Measurements from ENCODE around the gene RAB17.
"Not testable (repeated sequence)": the region's sequence is repeated elsewhere in the genome, so short reads cannot be mapped to it uniquely, and the experiment has no call there.

The RAB17 gene

GRCh38 chr2:237623428-237624403, 33.2 kb upstream of the RAB17 start:
- DNase-seq = no peak

GRCh38 chr2:237618449-237618848, 27.9 kb upstream of the RAB17 start:
- DNase-seq = no peak

- DNase-seq = no peak
Measured at GRCh38 chr2:237617587-237617982, 27.1 kb upstream of the RAB17 start.

- no peak for DNase-seq
Measured at GRCh38 chr2:237616734-237617586, 26.4 kb upstream of the RAB17 start.

- DNase-seq = no peak
Measured at GRCh38 chr2:237616373-237616733, 25.8 kb upstream of the RAB17 start.

- no peak for DNase-seq
Measured at GRCh38 chr2:237615631-237616249, 25.2 kb upstream of the RAB17 start.

- no peak for DNase-seq
Measured at GRCh38 chr2:237614151-237614720, 23.7 kb upstream of the RAB17 start.

GRCh38 chr2:237613679-237614078, 23.1 kb upstream of the RAB17 start:
- no peak for DNase-seq

GRCh38 chr2:237612527-237613357, 22.2 kb upstream of the RAB17 start:
- DNase-seq = no peak

- not testable (repeated sequence) for DNase-seq
Measured at GRCh38 chr2:237606522-237606921, 16.0 kb upstream of the RAB17 start.

GRCh38 chr2:237604960-237605359, 14.4 kb upstream of the RAB17 start:
- DNase-seq = peak in 1 of 2 experiments; percentile 51

GRCh38 chr2:237604391-237604790, 13.9 kb upstream of the RAB17 start:
- DNase-seq = no peak

GRCh38 chr2:237603718-237604362, 13.3 kb upstream of the RAB17 start:
- no peak for DNase-seq

GRCh38 chr2:237603049-237603717, 12.6 kb upstream of the RAB17 start:
- no peak for DNase-seq

- DNase-seq = no peak
Measured at GRCh38 chr2:237602409-237602808, 11.9 kb upstream of the RAB17 start.

- DNase-seq = no peak
Measured at GRCh38 chr2:237601453-237602116, 11.1 kb upstream of the RAB17 start.

GRCh38 chr2:237600205-237600846, 9.8 kb upstream of the RAB17 start:
- DNase-seq = no peak

- DNase-seq = no peak
Measured at GRCh38 chr2:237599465-237600110, 9.1 kb upstream of the RAB17 start.
